Natural killer cell (primary cell): ENCODE data around the gene ZDHHC16. TPM values are rescaled to one million over a fixed set of nuclear protein-coding genes. Genes with fewer than 3 reads are reported as not detected.
"Not testable (repeated sequence)": the region's sequence is repeated elsewhere in the genome, so short reads cannot be mapped to it uniquely, and the experiment has no call there.

Source experiments
- ATAC-seq, 3 donors: fragments of 150-1000 bp in 2 of 3; fragments of 200-7000 bp in 1 of 3; cut with Tn5 transposase; 1 replicate in 1 of 3; 2 replicates in 2 of 3; pipeline ENCODE4 v1.10.0; 2021; ENCODE audit warnings: mild to moderate bottlenecking in 2 of 3, moderate library complexity in 2 of 3
- DNase-seq, 2 donors: peaks; one replicate each; pipeline versions ENCODE4 v3.0.0 to v3.0.0-alpha.2; 2013 to 2021; ENCODE audit warnings: mixed read lengths in 1 of 2
- H3K27ac ChIP-seq: one replicate; pipeline ENCODE4 v1.5.1; 2013; ENCODE audit warnings: mild to moderate bottlenecking, low read length
- H3K27me3 ChIP-seq: one replicate; pipeline ENCODE4 v1.6.1; 2013; ENCODE audit warnings: low read length; ENCODE audit not compliant: control insufficient read depth, insufficient read depth
- H3K36me3 ChIP-seq: one replicate; pipeline ENCODE4 v1.6.1; 2013; ENCODE audit warnings: low read length; ENCODE audit not compliant: control insufficient read depth, insufficient read depth
- H3K4me1 ChIP-seq: one replicate; pipeline ENCODE4 v1.6.1; 2013; ENCODE audit warnings: low read length; ENCODE audit not compliant: control insufficient read depth, insufficient read depth
- H3K4me3 ChIP-seq: one replicate; pipeline ENCODE4 v1.5.1; 2013; ENCODE audit warnings: low read length
- H3K9me3 ChIP-seq: one replicate; pipeline ENCODE4 v1.6.1; 2013; ENCODE audit warnings: low read length; ENCODE audit not compliant: control insufficient read depth, insufficient read depth
- H3K27ac Mint-ChIP-seq, 2 donors: one replicate each; pipeline ENCODE4 v1.8.0; 2022; ENCODE audit warnings: mild to moderate bottlenecking in 2 of 2, mixed read lengths in 2 of 2, moderate library complexity in 1 of 2
- H3K27me3 Mint-ChIP-seq, 2 donors: one replicate each; pipeline ENCODE4 v1.8.0; 2022; ENCODE audit warnings: low read depth in 2 of 2, mixed read lengths in 2 of 2
- H3K36me3 Mint-ChIP-seq: one replicate; pipeline ENCODE4 v1.8.0; 2022; ENCODE audit warnings: mixed read lengths
- H3K4me1 Mint-ChIP-seq, 2 donors: one replicate each; pipeline ENCODE4 v1.8.0; 2022; ENCODE audit warnings: mixed read lengths in 2 of 2
- H3K4me3 Mint-ChIP-seq: one replicate; pipeline ENCODE4 v1.8.0; 2022; ENCODE audit warnings: mild to moderate bottlenecking, moderate library complexity, mixed read lengths
- H3K9me3 Mint-ChIP-seq, 2 donors: one replicate each; pipeline ENCODE4 v1.8.0; 2022; ENCODE audit warnings: mixed read lengths in 2 of 2
- WGBS: methylation state at CpG from one replicate; pipeline ENCODE4 v1.1.7; 2013; ENCODE audit warnings: missing lambda C conversion rate; ENCODE audit not compliant: insufficient coverage; 5-methylcytosine and 5-hydroxymethylcytosine counted together
- intact Hi-C: fragments of 100-400 bp; cut with micrococcal nuclease; formaldehyde crosslinking; loops from one replicate; pipeline ENCODE4 v1.14.2; 2022
- total RNA-seq, 4 donors: library from RNA; stranded (reverse); fragments of 120-200 nt in 1 of 4; gene quantifications; one replicate each; pipeline versions ENCODE4 v1.2.3 to v1.2.4, GENCODE V29; 2013 to 2022
- TF ChIP-seq, protein P1 (sequence below): fragments of 200-600 bp; IDR thresholded peaks from one replicate; pipeline ENCODE4 v1.8.0; 2022; ENCODE audit warnings: antibody characterized with exemption

ZDHHC16 gene
- total RNA-seq, 3 donors from 2014 or later (not counting 1 experiment from before 2014, with no cell fraction given): 11.3 to 18.7 (median 12.7) TPM

DNA sequence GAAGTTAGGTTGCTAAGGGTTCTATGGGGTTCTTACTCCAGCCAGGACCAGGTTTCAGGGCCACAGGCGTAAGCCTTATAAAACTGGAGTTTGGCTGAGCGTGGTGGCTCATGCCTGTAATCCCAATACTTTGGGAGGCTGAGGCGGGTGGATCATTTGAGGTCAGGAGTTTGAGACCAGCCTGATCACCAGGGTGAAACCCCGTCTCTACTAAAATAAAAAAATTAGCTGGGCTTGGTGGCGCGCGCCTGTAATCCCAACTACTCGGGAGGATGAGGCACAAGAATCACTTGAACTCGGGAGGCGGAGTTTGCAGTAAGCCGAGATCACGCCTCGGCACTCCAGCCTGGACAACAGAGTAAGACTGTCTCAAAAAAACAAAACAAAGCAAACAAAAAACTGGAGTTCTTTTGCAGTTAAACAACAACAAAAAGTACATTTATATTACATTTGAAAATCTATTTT is 44.5 kb upstream of the ZDHHC16 start:
- TF ChIP-seq, protein P1, sequence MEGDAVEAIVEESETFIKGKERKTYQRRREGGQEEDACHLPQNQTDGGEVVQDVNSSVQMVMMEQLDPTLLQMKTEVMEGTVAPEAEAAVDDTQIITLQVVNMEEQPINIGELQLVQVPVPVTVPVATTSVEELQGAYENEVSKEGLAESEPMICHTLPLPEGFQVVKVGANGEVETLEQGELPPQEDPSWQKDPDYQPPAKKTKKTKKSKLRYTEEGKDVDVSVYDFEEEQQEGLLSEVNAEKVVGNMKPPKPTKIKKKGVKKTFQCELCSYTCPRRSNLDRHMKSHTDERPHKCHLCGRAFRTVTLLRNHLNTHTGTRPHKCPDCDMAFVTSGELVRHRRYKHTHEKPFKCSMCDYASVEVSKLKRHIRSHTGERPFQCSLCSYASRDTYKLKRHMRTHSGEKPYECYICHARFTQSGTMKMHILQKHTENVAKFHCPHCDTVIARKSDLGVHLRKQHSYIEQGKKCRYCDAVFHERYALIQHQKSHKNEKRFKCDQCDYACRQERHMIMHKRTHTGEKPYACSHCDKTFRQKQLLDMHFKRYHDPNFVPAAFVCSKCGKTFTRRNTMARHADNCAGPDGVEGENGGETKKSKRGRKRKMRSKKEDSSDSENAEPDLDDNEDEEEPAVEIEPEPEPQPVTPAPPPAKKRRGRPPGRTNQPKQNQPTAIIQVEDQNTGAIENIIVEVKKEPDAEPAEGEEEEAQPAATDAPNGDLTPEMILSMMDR: no peak
- Histone ChIP-seq H3K27me3 (no peaks in the 10 kb centered on the region), H3K36me3 (peaks cover under 1% of the 10 kb centered on the region), H3K4me1 (peaks cover 20% of the 10 kb centered on the region), H3K4me3 (peak overlapping the region; percentile 82), H3K27ac (peak overlapping the region; percentile 94), H3K9me3 (no peaks in the 10 kb centered on the region)
- 75% methylated on average over 13 of the region's 13 CpGs for WGBS
- Mint-ChIP-seq H3K4me1 (peaks cover 14 to 15% of the 10 kb centered on the region in 2 donors), H3K27ac (peak overlapping the region; percentile 91 to 97), H3K9me3 (no peaks in the 10 kb centered on the region), H3K36me3 (no peaks in the 10 kb centered on the region), H3K4me3 (peak overlapping the region; percentile 96), H3K27me3 (no peaks in the 10 kb centered on the region)
- ATAC-seq (no peak), DNase-seq (no peak)
- intact Hi-C loops: loop anchor here (1.0 to 10.0 kb wide), 4 partner anchors 13 to 97 kb away; partner anchors contain the start of genes FRAT2, MMS19 and UBTD1

DNA sequence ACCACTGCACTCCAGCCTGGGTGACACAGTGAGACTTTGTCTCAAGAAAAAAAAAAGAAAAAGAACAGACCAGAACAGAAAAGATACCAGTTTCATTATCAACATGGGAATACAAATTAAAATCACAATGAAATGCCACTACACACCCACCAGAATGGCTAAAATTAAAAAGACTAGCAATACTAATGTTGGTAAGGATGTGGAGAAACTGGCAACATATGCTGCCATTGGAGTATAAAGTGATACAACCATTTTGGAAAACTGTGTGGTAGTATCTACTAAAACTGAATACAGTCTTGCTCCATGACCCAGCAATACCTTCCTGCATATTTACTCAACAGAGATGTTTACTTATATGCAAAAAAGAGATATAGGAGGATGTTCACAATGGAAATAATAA is 41.9 kb upstream of the ZDHHC16 start:
- intact Hi-C loops: loop anchor here (10.0 kb wide), 1 partner anchor 69 kb away; the partner anchor contains the start of gene FRAT2
- Histone ChIP-seq H3K4me1 (peaks cover 42% of the 10 kb centered on the region), H3K4me3 (no peak overlapping the region), H3K27me3 (no peaks in the 10 kb centered on the region), H3K36me3 (no peaks in the 10 kb centered on the region), H3K9me3 (no peaks in the 10 kb centered on the region), H3K27ac (no peak overlapping the region)
- Mint-ChIP-seq H3K4me3 (no peak overlapping the region), H3K27me3 (no peaks in the 10 kb centered on the region), H3K4me1 (peaks cover 24 to 30% of the 10 kb centered on the region in 2 donors), H3K36me3 (no peaks in the 10 kb centered on the region), H3K27ac (peak overlapping the region in 1 of 2 donors; percentile 62), H3K9me3 (no peaks in the 10 kb centered on the region)
- ATAC-seq (no peak), DNase-seq (no peak)
- TF ChIP-seq, protein P1: no peak

DNA sequence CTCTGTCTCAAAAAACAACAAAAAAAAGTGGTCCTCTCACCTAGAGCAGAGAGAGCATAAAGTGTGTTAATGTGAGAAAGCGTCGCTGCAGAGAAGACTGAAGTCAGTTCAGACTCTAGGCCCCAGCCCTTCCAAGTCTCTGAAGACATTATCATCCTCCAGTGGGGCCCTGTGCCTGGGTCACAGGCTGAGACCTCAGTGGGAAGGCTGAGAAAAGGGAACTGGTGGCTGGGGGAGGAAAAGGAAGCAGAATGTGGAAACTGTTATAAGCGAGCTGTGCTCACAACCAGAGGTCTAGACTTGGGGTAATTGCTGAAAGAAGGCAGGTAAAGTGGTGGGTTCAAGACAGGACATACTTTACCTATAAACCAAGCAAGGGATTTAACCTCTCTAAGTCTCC is 39.9 kb upstream of the ZDHHC16 start:
- H3K27ac Mint-ChIP-seq: peak overlapping the region in 1 of 2 donors; percentile 38
- ATAC-seq (no peak), DNase-seq (no peak)
- Histone ChIP-seq H3K9me3 (no peaks in the 10 kb centered on the region), H3K36me3 (no peaks in the 10 kb centered on the region), H3K27ac (no peak overlapping the region), H3K4me3 (no peak overlapping the region), H3K4me1 (peaks cover 29% of the 10 kb centered on the region), H3K27me3 (no peaks in the 10 kb centered on the region)
- no peaks in the 10 kb centered on the region for H3K36me3 Mint-ChIP-seq
- TF ChIP-seq, protein P1: no peak
- intact Hi-C loops: loop anchor here (10.0 kb wide), 1 partner anchor 71 kb away; the partner anchor contains the start of gene FRAT2
- no peaks in the 10 kb centered on the region for H3K27me3 Mint-ChIP-seq
- no peaks in the 10 kb centered on the region for H3K9me3 Mint-ChIP-seq
- H3K4me3 Mint-ChIP-seq: no peak overlapping the region
- WGBS: 59% methylated on average over 3 of the region's 3 CpGs
- H3K4me1 Mint-ChIP-seq: peaks cover 18 to 25% of the 10 kb centered on the region in 2 donors

GRCh38 chr10:97406483-97406882 is 39.5 kb upstream of the ZDHHC16 start:
- H3K27ac Mint-ChIP-seq, H3K9me3 Mint-ChIP-seq, DNase-seq, H3K4me3 Mint-ChIP-seq, H3K27me3 ChIP-seq, H3K36me3 ChIP-seq, ATAC-seq, H3K27ac ChIP-seq, H3K27me3 Mint-ChIP-seq, H3K9me3 ChIP-seq, H3K4me3 ChIP-seq, H3K36me3 Mint-ChIP-seq: not testable (repeated sequence)
- 84% methylated on average over 6 of the region's 7 CpGs for WGBS
- peaks cover 26% of the 10 kb centered on the region for H3K4me1 ChIP-seq
- intact Hi-C loops: loop anchor here (10.0 kb wide), 1 partner anchor 72 kb away; the partner anchor contains the start of gene FRAT2
- peaks cover 14 to 21% of the 10 kb centered on the region in 2 donors for H3K4me1 Mint-ChIP-seq
